Hepatocyte (in vitro differentiated cells): ENCODE measurements around the gene CBFA2T3. TPM values are rescaled to one million over a fixed set of nuclear protein-coding genes. Genes with fewer than 3 reads are reported as not detected.

Source experiments
- DNase-seq: peaks from one replicate; pipeline ENCODE4 v3.0.0-alpha.2; 2016; ENCODE audit warnings: low spot score
- H2AFZ ChIP-seq: fragments of 200-600 bp; sonication (generic); 2 replicates; pipeline ENCODE4 v1.6.0; 2016; ENCODE audit warnings: antibody characterized with exemption, mild to moderate bottlenecking
- H3K27ac ChIP-seq: fragments of 200-600 bp; sonication (generic); 2 replicates; pipeline ENCODE4 v1.5.1; 2016; ENCODE audit warnings: mild to moderate bottlenecking
- H3K27me3 ChIP-seq: fragments of 200-600 bp; sonication (generic); 2 replicates; pipeline ENCODE4 v1.6.1; 2016
- H3K36me3 ChIP-seq: fragments of 200-600 bp; sonication (generic); replicated peaks from 2 replicates; pipeline ENCODE4 v1.5.1; 2016; ENCODE audit warnings: low read depth; ENCODE audit not compliant: insufficient read depth
- H3K4me1 ChIP-seq: fragments of 200-600 bp; sonication (generic); 2 replicates; pipeline ENCODE4 v1.5.1; 2016; ENCODE audit warnings: mild to moderate bottlenecking, moderate library complexity; ENCODE audit not compliant: insufficient read depth
- H3K4me2 ChIP-seq: fragments of 200-600 bp; sonication (generic); 2 replicates; pipeline ENCODE4 v1.6.0; 2016
- H3K4me3 ChIP-seq: fragments of 200-600 bp; sonication (generic); 2 replicates; pipeline ENCODE4 v1.5.1; 2016; ENCODE audit warnings: mild to moderate bottlenecking
- H3K79me2 ChIP-seq: fragments of 200-600 bp; sonication (generic); 2 replicates; pipeline ENCODE4 v1.6.0; 2017; ENCODE audit warnings: mild to moderate bottlenecking
- H3K9me2 ChIP-seq: fragments of 200-600 bp; sonication (generic); replicated peaks from 2 replicates; pipeline ENCODE4 v1.6.0; 2017; ENCODE audit warnings: mild to moderate bottlenecking; ENCODE audit not compliant: insufficient read depth
- H3K9me3 ChIP-seq: fragments of 200-600 bp; sonication (generic); 2 replicates; pipeline ENCODE4 v1.5.1; 2016; ENCODE audit warnings: low read depth, mild to moderate bottlenecking
- H4K20me1 ChIP-seq: fragments of 200-600 bp; sonication (generic); 2 replicates; pipeline ENCODE4 v1.6.0; 2016; ENCODE audit warnings: mild to moderate bottlenecking; ENCODE audit not compliant: insufficient read depth, poor library complexity, severe bottlenecking
- CTCF ChIP-seq: fragments of 200-600 bp; sonication (generic); IDR thresholded peaks from 2 replicates; pipeline ENCODE4 v1.5.1; 2016; ENCODE audit warnings: antibody characterized with exemption, mild to moderate bottlenecking; ENCODE audit not compliant: poor library complexity
- EZH2 ChIP-seq: fragments of 200-600 bp; sonication (generic); IDR thresholded peaks from 2 replicates; pipeline ENCODE4 v1.6.1; 2016; ENCODE audit warnings: antibody characterized with exemption, mild to moderate bottlenecking, borderline replicate concordance
- EZH2phosphoT487 ChIP-seq: fragments of 200-600 bp; sonication (generic); IDR thresholded peaks from one replicate; pipeline ENCODE4 v1.6.1; 2018; ENCODE audit warnings: antibody characterized with exemption, mild to moderate bottlenecking, low read depth, moderate library complexity; ENCODE audit not compliant: unreplicated experiment, severe bottlenecking
- WGBS: methylation state at CpG from one replicate; pipeline ENCODE4 v1.1.6; 2016; ENCODE audit warnings: low lambda C conversion rate; ENCODE audit errors: missing lambda C conversion rate; 5-methylcytosine and 5-hydroxymethylcytosine counted together
- polyA plus RNA-seq: library from polyadenylated mRNA; unstranded; fragments of >200 nt; fragmentation: Nextera tagmentation; extraction: Ambion mirVana; gene quantifications from 2 replicates; pipeline ENCODE4 v1.2.1, GENCODE V29; 2016
- total RNA-seq: library from RNA; depleted of rRNA; stranded (reverse); fragments of >200 nt; gene quantifications from 2 replicates; pipeline ENCODE4 v1.2.3, GENCODE V29; 2014

The CBFA2T3 gene
- total and polyA plus RNA-seq, 2 experiments from 2014 or later, result 0.07 to 1.5 TPM

- no peak overlapping the region for H2AFZ ChIP-seq
- no peak overlapping the region for H3K4me3 ChIP-seq
- 84% methylated on average over 18 of the region's 18 CpGs for WGBS
- H4K20me1 ChIP-seq, result no peaks in the 10 kb centered on the region
- no peak overlapping the region for H3K27ac ChIP-seq
- H3K9me2 ChIP-seq, result no peaks in the 10 kb centered on the region
- H3K4me2 ChIP-seq, result no peak overlapping the region
- H3K27me3 ChIP-seq, result peaks cover 51% of the 10 kb centered on the region
- TF ChIP-seq EZH2phosphoT487 (no peak), CTCF (no peak), EZH2 (no peak)
- no peaks in the 10 kb centered on the region for H3K9me3 ChIP-seq
- DNase-seq, result no peak
- no peaks in the 10 kb centered on the region for H3K79me2 ChIP-seq
- H3K4me1 ChIP-seq, result no peaks in the 10 kb centered on the region
- H3K36me3 ChIP-seq, result no peaks in the 10 kb centered on the region
Observed at GRCh38 chr16:88943131-88943664, 33.8 kb downstream of the CBFA2T3 start.

GRCh38 chr16:88941913-88942909 lies 34.8 kb downstream of the CBFA2T3 start:
- no peaks in the 10 kb centered on the region for H3K4me1 ChIP-seq
- H3K4me3 ChIP-seq, result no peak overlapping the region
- H3K36me3 ChIP-seq, result no peaks in the 10 kb centered on the region
- H3K79me2 ChIP-seq, result no peaks in the 10 kb centered on the region
- WGBS, result 50% methylated on average over 31 of the region's 54 CpGs
- no peak overlapping the region for H2AFZ ChIP-seq
- TF ChIP-seq CTCF (peak; percentile 51), EZH2phosphoT487 (no peak)
- H4K20me1 ChIP-seq, result no peaks in the 10 kb centered on the region
- no peaks in the 10 kb centered on the region for H3K9me3 ChIP-seq
- peaks cover 48% of the 10 kb centered on the region for H3K27me3 ChIP-seq
- DNase-seq, result peak; percentile 64
- H3K4me2 ChIP-seq, result peak overlapping the region; percentile 86
- no peak overlapping the region for H3K27ac ChIP-seq
- H3K9me2 ChIP-seq, result no peaks in the 10 kb centered on the region

GRCh38 chr16:88940862-88941817 lies 35.9 kb downstream of the CBFA2T3 start:
- Histone ChIP-seq H3K4me3 (peak overlapping the region; percentile 29), H4K20me1 (no peaks in the 10 kb centered on the region), H3K36me3 (no peaks in the 10 kb centered on the region), H3K79me2 (no peaks in the 10 kb centered on the region), H3K27ac (no peak overlapping the region), H3K4me1 (peaks cover 7% of the 10 kb centered on the region), H3K4me2 (peak overlapping the region; percentile 89), H3K9me2 (no peaks in the 10 kb centered on the region), H3K27me3 (peaks cover 43% of the 10 kb centered on the region), H2AFZ (peak overlapping the region; percentile 68), H3K9me3 (no peaks in the 10 kb centered on the region)
- TF ChIP-seq EZH2 (no peak), EZH2phosphoT487 (no peak), CTCF (no peak)
- DNase-seq, result peak; percentile 59
- 0% methylated on average over 3 of the region's 152 CpGs for WGBS
